NT2/D1 (cell line): ENCODE data around the gene MANEA.

Experiments used
- DNase-seq: peaks from one replicate; pipeline ENCODE4 v3.0.0-alpha.2; 2011; ENCODE audit warnings: low read depth, low spot score
- H3K27me3 ChIP-seq: 2 replicates; pipeline ENCODE4 v1.6.0; 2011; ENCODE audit warnings: mild to moderate bottlenecking; ENCODE audit not compliant: insufficient read length, insufficient read depth
- H3K36me3 ChIP-seq: 2 replicates; pipeline ENCODE4 v1.6.1; 2011; ENCODE audit warnings: mild to moderate bottlenecking, low read length, mixed read lengths; ENCODE audit not compliant: insufficient read depth, insufficient read length
- H3K4me1 ChIP-seq: 2 replicates; pipeline ENCODE4 v1.5.1; 2011; ENCODE audit not compliant: insufficient read depth, insufficient read length
- H3K4me3 ChIP-seq: 2 replicates; pipeline ENCODE4 v1.5.1; 2011; ENCODE audit warnings: low read depth; ENCODE audit not compliant: insufficient read length
- H3K9ac ChIP-seq: 2 replicates; pipeline ENCODE4 v1.6.0; 2011; ENCODE audit warnings: low read depth; ENCODE audit not compliant: insufficient read length
- H3K9me3 ChIP-seq: 2 replicates; pipeline ENCODE4 v1.5.1; 2011; ENCODE audit warnings: mild to moderate bottlenecking, low read length; ENCODE audit not compliant: insufficient read depth
- SUZ12 ChIP-seq: IDR thresholded peaks from 2 replicates; pipeline ENCODE4 v1.6.1; 2011; ENCODE audit not compliant: insufficient read length, insufficient read depth; ENCODE audit errors: extremely low read depth
- YY1 ChIP-seq: IDR thresholded peaks from 2 replicates; pipeline ENCODE4 v1.6.1; 2011; ENCODE audit not compliant: insufficient read length, insufficient read depth
- ZNF274 ChIP-seq: IDR thresholded peaks from 2 replicates; pipeline ENCODE4 v1.6.1; 2011; ENCODE audit warnings: mild to moderate bottlenecking, low read depth, low read length

MANEA gene

DNA sequence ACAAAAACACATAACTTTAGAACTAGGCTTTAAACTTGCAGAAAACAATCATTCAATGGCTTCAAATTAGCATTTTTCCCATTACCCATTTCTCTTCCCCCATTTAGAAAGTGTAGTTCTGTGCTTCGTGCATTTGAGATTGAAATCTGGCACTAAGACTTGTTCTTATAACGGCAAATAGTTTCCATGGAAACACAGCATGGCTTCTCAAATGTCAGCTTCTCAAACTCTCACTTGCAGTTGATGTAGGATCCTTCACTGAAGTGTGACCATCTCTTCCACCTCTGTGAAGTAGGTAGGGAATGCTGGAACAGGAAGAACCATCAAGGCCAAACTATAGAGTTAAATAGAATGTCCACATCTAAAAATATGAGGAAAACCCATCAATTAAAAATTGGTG lies 52.2 kb downstream of the MANEA start:
- Histone ChIP-seq H3K4me3 (no peak overlapping the region), H3K9ac (no peak overlapping the region), H3K9me3 (no peaks in the 10 kb centered on the region), H3K36me3 (no peaks in the 10 kb centered on the region), H3K27me3 (no peaks in the 10 kb centered on the region), H3K4me1 (no peaks in the 10 kb centered on the region)
- DNase-seq, result no peak
- TF ChIP-seq YY1 (no peak), SUZ12 (no peak), ZNF274 (no peak)

GRCh38 chr6:95636552-95637431 lies 59.5 kb downstream of the MANEA start:
- TF ChIP-seq ZNF274 (no peak), SUZ12 (no peak), YY1 (no peak)
- Histone ChIP-seq H3K4me1 (no peaks in the 10 kb centered on the region), H3K36me3 (no peaks in the 10 kb centered on the region), H3K9me3 (no peaks in the 10 kb centered on the region), H3K9ac (no peak overlapping the region), H3K4me3 (no peak overlapping the region), H3K27me3 (no peaks in the 10 kb centered on the region)
- DNase-seq, result no peak

DNA sequence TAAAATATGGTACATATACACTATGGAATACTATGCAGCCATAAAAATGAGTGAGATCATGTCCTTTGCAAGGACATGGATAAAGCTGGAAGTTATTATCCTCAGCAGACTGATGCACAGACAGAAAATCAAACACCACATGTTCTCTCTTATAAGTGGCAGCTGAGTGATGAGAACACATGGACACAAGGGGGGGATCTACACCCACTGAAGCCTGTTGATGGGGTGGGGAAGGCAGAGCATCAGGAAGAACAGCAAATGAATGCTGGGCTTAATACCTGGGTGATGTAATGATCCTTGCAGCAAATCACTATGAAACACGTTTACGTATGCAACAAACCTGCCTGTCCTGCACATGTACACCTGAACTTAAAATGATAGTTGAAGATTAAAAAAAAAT lies 71.3 kb downstream of the MANEA start:
- Histone ChIP-seq H3K4me3 (no peak overlapping the region), H3K27me3 (no peaks in the 10 kb centered on the region), H3K9ac (no peak overlapping the region), H3K9me3 (no peaks in the 10 kb centered on the region), H3K4me1 (no peaks in the 10 kb centered on the region), H3K36me3 (no peaks in the 10 kb centered on the region)
- no peak for DNase-seq
- TF ChIP-seq ZNF274, result no peak
- no peak for TF ChIP-seq YY1
- TF ChIP-seq SUZ12, result no peak

- no peaks in the 10 kb centered on the region for H3K36me3 ChIP-seq
- H3K4me1 ChIP-seq, result no peaks in the 10 kb centered on the region
- no peak overlapping the region for H3K4me3 ChIP-seq
Observed at GRCh38 chr6:95649451-95649850, 72.1 kb downstream of the MANEA start.

DNA sequence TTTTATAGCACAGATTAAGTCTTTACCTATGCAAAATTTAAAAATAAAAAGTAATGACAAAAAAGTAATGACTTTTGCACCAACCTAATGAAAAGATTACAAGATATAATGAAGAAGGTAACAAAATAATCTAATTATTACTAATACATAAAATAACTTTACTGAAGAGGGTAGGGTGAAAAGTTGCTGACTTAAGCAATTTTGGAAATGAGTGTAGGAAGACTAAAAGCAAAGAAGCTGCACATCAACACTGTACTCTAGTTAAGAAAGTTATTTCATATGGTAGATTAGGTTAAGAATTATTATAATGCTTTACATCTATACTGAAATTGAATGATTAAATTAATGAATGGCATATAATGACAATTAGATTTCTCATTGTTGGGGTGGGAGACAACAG lies 76.8 kb downstream of the MANEA start:
- H3K9ac ChIP-seq, result no peak overlapping the region
- TF ChIP-seq SUZ12 (no peak), ZNF274 (no peak), YY1 (no peak)
- no peaks in the 10 kb centered on the region for H3K27me3 ChIP-seq

More at GRCh38 chr6:95649451-95649850, 72.1 kb downstream of the MANEA start:
- Histone ChIP-seq H3K9ac (no peak overlapping the region), H3K27me3 (no peaks in the 10 kb centered on the region), H3K9me3 (no peaks in the 10 kb centered on the region)
- TF ChIP-seq SUZ12, result no peak
- DNase-seq, result no peak

DNA sequence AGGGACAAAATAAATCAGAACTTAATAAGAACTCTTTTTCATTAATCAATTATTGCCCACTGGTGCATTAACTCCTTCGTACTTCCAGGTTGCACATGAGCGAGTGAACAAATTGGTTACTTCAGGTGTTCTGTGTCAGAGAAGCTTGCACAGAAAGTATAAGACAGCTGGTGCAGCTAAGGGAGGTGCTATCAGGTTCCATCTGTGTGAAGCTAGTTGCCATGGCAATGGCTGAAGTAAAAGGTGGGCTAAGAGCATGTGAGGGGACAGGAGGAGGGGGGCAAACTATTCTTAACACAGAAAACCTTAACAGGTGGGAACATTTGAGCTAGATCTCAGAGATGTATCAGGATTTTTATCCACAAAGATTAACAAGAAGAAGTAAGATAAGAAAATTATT lies 81.6 kb downstream of the MANEA start:
- Histone ChIP-seq H3K9me3 (no peaks in the 10 kb centered on the region), H3K4me1 (no peaks in the 10 kb centered on the region), H3K9ac (no peak overlapping the region), H3K4me3 (no peak overlapping the region), H3K36me3 (no peaks in the 10 kb centered on the region), H3K27me3 (no peaks in the 10 kb centered on the region)
- DNase-seq, result no peak
- TF ChIP-seq YY1, result no peak
- TF ChIP-seq ZNF274, result no peak
- no peak for TF ChIP-seq SUZ12

More for the DNA sequence above, 76.8 kb downstream of the MANEA start:
- no peaks in the 10 kb centered on the region for H3K36me3 ChIP-seq
- no peaks in the 10 kb centered on the region for H3K9me3 ChIP-seq
- no peak overlapping the region for H3K4me3 ChIP-seq
- H3K4me1 ChIP-seq, result no peaks in the 10 kb centered on the region
- no peak for DNase-seq
